SK-N-MC (cell line): ENCODE data around the gene NNAT.

Experiments
- EZH2 ChIP-seq: fragments of 200-600 bp; sonication (generic); IDR thresholded peaks from one replicate; pipeline ENCODE4 v1.6.1; 2017; ENCODE audit warnings: antibody characterized with exemption
- POLR2AphosphoS5 ChIP-seq: IDR thresholded peaks from 2 replicates; pipeline ENCODE4 v1.6.1; 2012; ENCODE audit warnings: mild to moderate bottlenecking, low read depth, low read length, borderline replicate concordance

DNA sequence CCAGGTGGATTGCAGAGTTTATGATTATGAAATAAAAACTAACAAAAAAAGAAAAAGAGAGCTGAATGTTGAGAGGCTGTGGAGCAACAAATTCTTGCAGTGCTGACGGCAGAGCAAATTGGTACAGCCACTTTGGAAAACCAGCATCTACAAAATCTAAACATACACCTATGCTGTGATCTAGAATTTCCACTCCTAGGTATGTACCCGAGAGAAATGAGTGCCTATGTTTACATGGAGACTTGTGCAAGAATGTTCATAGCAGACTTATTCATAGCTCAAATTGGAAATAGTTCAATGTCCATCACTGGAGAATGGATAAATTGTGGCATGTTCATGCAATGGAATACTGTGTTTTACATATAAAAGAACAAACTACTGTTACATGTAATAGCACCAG lies 9.6 kb downstream of the NNAT start:
- TF ChIP-seq EZH2, result no peak
- no peak for TF ChIP-seq POLR2AphosphoS5
